Central memory CD4-positive, alpha-beta T cell (primary cell): ENCODE results near the gene SOBP.

Experiments
- DNase-seq: peaks from one replicate; pipeline ENCODE4 v3.0.0; 2022

The SOBP gene

GRCh38 chr6:107590378-107590777, 100.5 kb downstream of the SOBP start:
- no peak for DNase-seq

GRCh38 chr6:107591346-107591745, 101.4 kb downstream of the SOBP start:
- DNase-seq: no peak

GRCh38 chr6:107592806-107593205, 102.9 kb downstream of the SOBP start:
- DNase-seq: no peak

GRCh38 chr6:107594736-107595135, 104.8 kb downstream of the SOBP start:
- no peak for DNase-seq

- DNase-seq: no peak
These were observed 108.2 kb downstream of the SOBP start for GRCh38 chr6:107598091-107598490.

- no peak for DNase-seq
These were observed 109.1 kb downstream of the SOBP start for GRCh38 chr6:107599043-107599442.

GRCh38 chr6:107600121-107600520, 110.2 kb downstream of the SOBP start:
- DNase-seq: no peak

GRCh38 chr6:107600936-107601335, 111.0 kb downstream of the SOBP start:
- DNase-seq: no peak

- DNase-seq: no peak
These were observed 111.5 kb downstream of the SOBP start for GRCh38 chr6:107601406-107601805.

- DNase-seq: no peak
These were observed 112.5 kb downstream of the SOBP start for GRCh38 chr6:107602321-107603005.

- DNase-seq: no peak
These were observed 113.1 kb downstream of the SOBP start for GRCh38 chr6:107603006-107603370.

- DNase-seq: no peak
These were observed 114.6 kb downstream of the SOBP start for GRCh38 chr6:107604549-107604948.

GRCh38 chr6:107606407-107606806, 116.5 kb downstream of the SOBP start:
- DNase-seq: no peak

GRCh38 chr6:107607116-107607515, 117.2 kb downstream of the SOBP start:
- no peak for DNase-seq

- DNase-seq: no peak
These were observed 121.3 kb downstream of the SOBP start for GRCh38 chr6:107611094-107611810.

GRCh38 chr6:107612762-107613415, 123.0 kb downstream of the SOBP start:
- DNase-seq: no peak

- no peak for DNase-seq
These were observed 123.9 kb downstream of the SOBP start for GRCh38 chr6:107613651-107614379.

GRCh38 chr6:107614828-107615227, 124.9 kb downstream of the SOBP start:
- DNase-seq: no peak

GRCh38 chr6:107616775-107617174, 126.9 kb downstream of the SOBP start:
- DNase-seq: no peak

GRCh38 chr6:107617341-107617932, 127.5 kb downstream of the SOBP start:
- DNase-seq: no peak

- DNase-seq: peak; percentile 42
These were observed 128.8 kb downstream of the SOBP start for GRCh38 chr6:107618672-107619071.

- no peak for DNase-seq
These were observed 130.8 kb downstream of the SOBP start for GRCh38 chr6:107620732-107621131.
